Measurements from ENCODE around the gene ABHD13.

ABHD13 gene

DNA sequence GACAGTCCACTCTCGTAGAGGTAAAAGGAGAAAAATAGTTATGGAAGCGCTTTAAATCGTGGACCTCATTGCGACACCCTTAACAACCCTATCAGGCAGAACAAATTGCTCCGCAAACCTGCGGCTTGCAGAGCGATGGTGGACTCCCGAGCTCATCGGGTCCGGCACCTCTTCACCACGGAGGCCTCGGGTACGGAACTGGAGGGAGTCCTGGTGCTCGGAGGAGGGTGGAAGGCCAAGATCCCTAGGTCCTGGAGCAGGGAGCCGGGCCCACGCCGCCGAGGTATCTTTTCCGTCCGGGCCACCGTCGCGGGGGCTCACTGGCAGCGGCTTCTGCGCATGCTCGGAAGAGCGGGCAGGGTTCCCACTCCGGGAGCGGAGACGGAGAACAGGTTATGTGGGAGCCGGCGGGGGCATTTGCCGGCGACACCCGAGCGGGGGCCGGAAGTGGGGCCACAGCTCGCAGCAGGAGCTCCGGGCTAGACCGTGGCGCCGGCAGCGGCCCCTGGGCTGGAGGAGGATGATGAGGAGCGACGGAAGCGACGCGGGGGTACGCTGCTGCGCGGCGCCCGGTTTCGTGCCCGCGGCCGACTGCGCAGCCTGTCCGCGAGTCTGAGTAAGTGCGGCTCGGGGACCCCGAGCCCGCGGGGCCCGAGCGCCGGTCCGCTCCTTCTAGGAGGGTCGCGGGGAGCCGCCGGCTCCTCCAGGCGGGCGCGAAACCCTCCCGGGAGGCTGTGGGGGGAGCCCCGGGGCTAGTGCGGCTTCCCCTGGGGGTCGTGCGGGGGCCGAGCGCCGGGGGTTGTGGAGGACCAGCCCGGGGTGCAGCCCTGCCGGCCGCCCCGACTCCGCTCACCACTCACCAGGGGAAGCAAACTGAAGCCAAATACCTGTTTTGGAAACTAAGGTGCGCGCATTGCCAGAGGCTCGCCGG, at the start of gene ABHD13:
Gene ABHD13, plus strand, starts transcription at position 349 of the 931 bp plus-strand sequence. CDS start 10,827 bp downstream, outside the sequence.
- H3K36me3 ChIP-seq (ENCODE audit: control insufficient read depth, low read depth, low read length) = no peaks in the 10 kb centered on the region

DNA sequence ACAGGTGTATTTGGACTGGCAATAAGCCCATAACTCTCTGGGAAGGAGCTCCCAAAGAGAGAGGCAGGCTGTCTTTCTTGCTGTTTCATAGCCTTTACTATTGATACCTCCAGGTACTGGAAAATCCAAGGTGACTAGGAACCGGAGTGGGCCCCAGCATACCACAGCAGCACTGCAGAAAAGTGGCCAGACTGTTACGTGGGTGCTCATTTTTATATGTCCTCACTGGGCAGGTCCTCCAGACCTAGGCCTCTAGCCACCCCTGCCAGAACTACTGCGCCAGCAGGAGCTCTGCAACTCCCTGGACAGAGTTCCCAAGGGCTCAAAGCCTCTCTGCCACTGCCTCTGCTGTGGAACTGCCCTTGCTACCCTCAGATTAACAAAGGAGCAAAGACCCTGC, 49.3 kb upstream of the ABHD13 start:
- no peaks in the 10 kb centered on the region for H3K4me1 ChIP-seq (ENCODE audit: control insufficient read depth, low read depth, low read length)
- H3K9ac ChIP-seq (ENCODE audit: low read length) = no peak overlapping the region
- no peaks in the 10 kb centered on the region for H3K27me3 ChIP-seq (ENCODE audit: control insufficient read depth, insufficient read depth, low read length)
- H3K9me3 ChIP-seq (ENCODE audit: control insufficient read depth, low read depth, low read length) = no peaks in the 10 kb centered on the region
- no peak overlapping the region for H3K27ac ChIP-seq (ENCODE audit: low read length)
- H3K4me3 ChIP-seq (ENCODE audit: low read length) = no peak overlapping the region
- no peaks in the 10 kb centered on the region for H3K36me3 ChIP-seq (ENCODE audit: control insufficient read depth, low read depth, low read length)

More for the DNA sequence above, at the start of gene ABHD13:
- Histone ChIP-seq H3K4me1 (ENCODE audit: control insufficient read depth, low read depth, low read length) (peaks cover 9% of the 10 kb centered on the region), H3K27me3 (ENCODE audit: control insufficient read depth, insufficient read depth, low read length) (no peaks in the 10 kb centered on the region), H3K9me3 (ENCODE audit: control insufficient read depth, low read depth, low read length) (no peaks in the 10 kb centered on the region), H3K27ac (ENCODE audit: low read length) (peak within 1 kb of the TSS; percentile 56), H3K4me3 (ENCODE audit: low read length) (peak within 1 kb of the TSS; percentile 71), H3K9ac (ENCODE audit: low read length) (peak within 1 kb of the TSS; percentile 79)

DNA sequence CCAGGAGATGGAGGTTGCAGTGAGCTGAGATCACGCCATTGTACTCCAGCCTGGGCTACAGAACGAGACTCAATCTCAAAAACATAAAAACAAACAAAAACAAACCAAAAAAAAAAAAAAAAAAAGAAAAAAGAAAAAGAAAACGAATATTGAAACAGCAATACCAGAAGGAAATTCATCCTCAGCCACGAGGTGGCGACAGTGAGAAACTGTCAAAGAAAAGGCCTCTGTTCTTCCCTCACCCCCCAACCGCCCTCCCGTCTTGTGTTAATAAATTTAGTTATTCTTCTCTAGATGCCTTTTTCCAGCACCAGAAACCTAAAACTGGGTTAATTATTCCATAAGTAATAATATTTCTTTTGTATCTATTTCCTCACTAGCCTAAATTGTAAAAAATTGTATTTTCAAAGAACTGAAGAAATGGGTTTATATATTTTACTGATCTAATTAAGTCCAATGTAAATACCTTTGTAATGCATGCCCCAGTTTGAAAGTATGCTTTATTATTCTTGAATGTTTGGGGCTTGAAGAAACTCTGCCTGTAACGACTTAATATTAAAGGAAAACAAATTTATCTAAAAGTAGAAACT, 41.4 kb upstream of the ABHD13 start:
- Histone ChIP-seq H3K4me1 (ENCODE audit: control insufficient read depth, low read depth, low read length) (no peaks in the 10 kb centered on the region), H3K9me3 (ENCODE audit: control insufficient read depth, low read depth, low read length) (no peaks in the 10 kb centered on the region), H3K9ac (ENCODE audit: low read length) (no peak overlapping the region), H3K27ac (ENCODE audit: low read length) (no peak overlapping the region), H3K27me3 (ENCODE audit: control insufficient read depth, insufficient read depth, low read length) (no peaks in the 10 kb centered on the region), H3K36me3 (ENCODE audit: control insufficient read depth, low read depth, low read length) (no peaks in the 10 kb centered on the region), H3K4me3 (ENCODE audit: low read length) (no peak overlapping the region)

DNA sequence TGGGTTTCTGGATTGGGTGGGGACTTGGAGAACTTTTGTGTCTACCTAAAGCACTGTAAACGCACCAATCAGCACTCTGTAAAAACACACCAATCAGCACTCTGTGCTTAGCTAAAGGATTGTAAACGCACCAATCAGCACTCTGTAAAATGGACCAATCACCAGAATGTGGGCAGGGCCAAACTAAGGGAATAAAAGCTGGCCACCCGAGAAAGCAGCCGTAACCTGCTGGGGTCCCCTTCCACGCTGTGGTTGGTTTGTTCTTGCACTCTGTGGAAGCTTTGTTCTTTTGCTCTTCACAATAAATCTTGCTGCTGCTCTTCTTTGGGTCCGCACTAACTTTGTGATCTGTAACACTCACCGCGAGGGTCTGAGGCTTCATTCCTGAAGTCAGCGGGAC, 40.1 kb upstream of the ABHD13 start:
- Histone ChIP-seq H3K9ac (ENCODE audit: low read length) (no peak overlapping the region), H3K36me3 (ENCODE audit: control insufficient read depth, low read depth, low read length) (no peaks in the 10 kb centered on the region), H3K4me1 (ENCODE audit: control insufficient read depth, low read depth, low read length) (no peaks in the 10 kb centered on the region), H3K9me3 (ENCODE audit: control insufficient read depth, low read depth, low read length) (no peaks in the 10 kb centered on the region), H3K27me3 (ENCODE audit: control insufficient read depth, insufficient read depth, low read length) (no peaks in the 10 kb centered on the region), H3K4me3 (ENCODE audit: low read length) (no peak overlapping the region), H3K27ac (ENCODE audit: low read length) (no peak overlapping the region)

DNA sequence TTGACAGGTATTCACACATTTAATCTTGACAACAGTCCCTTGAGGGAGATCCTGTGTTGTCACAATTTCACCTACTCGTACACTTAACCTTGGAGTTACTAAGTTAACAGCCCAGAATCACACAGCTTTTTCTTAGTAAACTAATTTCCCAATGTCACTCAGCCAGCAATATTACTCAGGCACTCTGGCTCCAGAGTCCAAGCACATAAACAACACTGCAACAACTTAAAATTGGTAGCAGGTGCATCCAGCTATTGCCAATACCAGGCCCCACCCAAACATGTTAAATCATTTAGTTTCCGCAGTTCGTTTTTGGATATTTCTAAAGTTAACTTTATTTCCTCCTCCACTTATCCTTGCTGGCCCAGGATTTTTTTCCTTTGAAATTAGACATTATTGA, 35.5 kb upstream of the ABHD13 start:
- H3K27ac ChIP-seq (ENCODE audit: low read length) = no peak overlapping the region
- H3K9me3 ChIP-seq (ENCODE audit: control insufficient read depth, low read depth, low read length) = no peaks in the 10 kb centered on the region
- H3K4me1 ChIP-seq (ENCODE audit: control insufficient read depth, low read depth, low read length) = no peaks in the 10 kb centered on the region
- H3K9ac ChIP-seq (ENCODE audit: low read length) = no peak overlapping the region
- H3K27me3 ChIP-seq (ENCODE audit: control insufficient read depth, insufficient read depth, low read length) = no peaks in the 10 kb centered on the region
- H3K4me3 ChIP-seq (ENCODE audit: low read length) = no peak overlapping the region
- H3K36me3 ChIP-seq (ENCODE audit: control insufficient read depth, low read depth, low read length) = no peaks in the 10 kb centered on the region

DNA sequence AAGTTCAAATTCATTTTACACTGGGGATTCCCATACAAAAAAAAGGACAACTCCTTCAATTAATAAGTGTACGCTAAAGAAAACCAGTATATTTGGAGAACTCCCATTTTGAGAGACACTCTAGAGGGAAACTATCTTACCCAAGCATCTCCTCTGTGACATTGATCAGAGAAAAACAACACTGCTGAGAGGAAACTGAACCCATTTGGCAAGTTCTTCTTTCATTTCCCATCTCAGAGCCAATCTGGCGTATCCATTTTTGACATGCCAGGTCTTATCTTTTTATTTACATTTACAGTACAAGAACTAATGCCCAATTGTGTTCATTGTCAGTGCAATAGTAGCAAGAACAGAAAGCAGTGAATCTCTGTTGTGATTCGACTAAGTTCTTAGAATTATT, 33.0 kb upstream of the ABHD13 start:
- Histone ChIP-seq H3K9me3 (ENCODE audit: control insufficient read depth, low read depth, low read length) (no peaks in the 10 kb centered on the region), H3K36me3 (ENCODE audit: control insufficient read depth, low read depth, low read length) (no peaks in the 10 kb centered on the region), H3K9ac (ENCODE audit: low read length) (no peak overlapping the region)

DNA sequence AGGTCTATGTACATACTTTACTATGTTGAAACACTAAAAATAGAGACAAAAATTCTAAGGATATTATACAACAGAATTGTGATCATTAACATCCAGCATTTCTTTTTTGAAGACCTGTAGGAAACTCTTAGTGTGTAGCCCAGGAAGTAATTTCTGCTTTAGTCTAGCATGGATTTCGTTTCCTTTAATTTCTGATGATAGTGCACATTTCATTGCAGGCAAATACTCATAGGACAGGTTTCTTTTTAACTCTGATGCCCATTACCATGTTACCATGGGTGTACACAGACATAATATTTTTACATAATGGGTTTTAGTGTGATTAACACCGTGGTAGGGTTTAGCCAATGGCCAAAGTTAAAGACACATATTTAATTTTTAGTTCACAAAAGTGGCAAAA, 29.9 kb upstream of the ABHD13 start:
- H3K27me3 ChIP-seq (ENCODE audit: control insufficient read depth, insufficient read depth, low read length) = no peaks in the 10 kb centered on the region
- H3K9me3 ChIP-seq (ENCODE audit: control insufficient read depth, low read depth, low read length) = no peaks in the 10 kb centered on the region
- H3K27ac ChIP-seq (ENCODE audit: low read length) = no peak overlapping the region

More for the DNA sequence above, 33.0 kb upstream of the ABHD13 start:
- H3K27ac ChIP-seq (ENCODE audit: low read length) = no peak overlapping the region
- H3K4me3 ChIP-seq (ENCODE audit: low read length) = no peak overlapping the region
- no peaks in the 10 kb centered on the region for H3K27me3 ChIP-seq (ENCODE audit: control insufficient read depth, insufficient read depth, low read length)
- no peaks in the 10 kb centered on the region for H3K4me1 ChIP-seq (ENCODE audit: control insufficient read depth, low read depth, low read length)

DNA sequence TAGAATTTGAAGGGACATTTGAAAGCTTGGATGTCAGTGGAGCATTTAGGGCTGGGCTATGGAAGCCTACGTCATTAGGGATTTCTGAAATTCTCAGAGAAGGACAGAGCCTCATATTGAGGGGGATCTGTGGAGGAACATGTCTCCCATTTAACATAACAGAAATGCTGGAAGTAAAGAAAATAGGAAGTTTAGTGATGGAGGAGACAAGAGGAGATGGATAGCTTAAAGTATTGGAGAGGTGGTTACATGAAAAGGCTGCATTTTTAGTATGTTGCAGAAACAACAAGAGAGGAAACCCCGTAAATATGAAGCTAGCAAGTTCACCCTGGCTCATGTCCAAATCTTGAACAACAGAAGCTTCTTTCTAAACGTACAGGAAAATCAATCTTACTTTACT, 27.3 kb upstream of the ABHD13 start:
- Histone ChIP-seq H3K27ac (ENCODE audit: low read length) (no peak overlapping the region), H3K9ac (ENCODE audit: low read length) (no peak overlapping the region), H3K4me3 (ENCODE audit: low read length) (no peak overlapping the region), H3K36me3 (ENCODE audit: control insufficient read depth, low read depth, low read length) (no peaks in the 10 kb centered on the region), H3K9me3 (ENCODE audit: control insufficient read depth, low read depth, low read length) (no peaks in the 10 kb centered on the region), H3K27me3 (ENCODE audit: control insufficient read depth, insufficient read depth, low read length) (no peaks in the 10 kb centered on the region), H3K4me1 (ENCODE audit: control insufficient read depth, low read depth, low read length) (no peaks in the 10 kb centered on the region)

More for the DNA sequence above, 29.9 kb upstream of the ABHD13 start:
- Histone ChIP-seq H3K4me3 (ENCODE audit: low read length) (no peak overlapping the region), H3K36me3 (ENCODE audit: control insufficient read depth, low read depth, low read length) (no peaks in the 10 kb centered on the region), H3K9ac (ENCODE audit: low read length) (no peak overlapping the region), H3K4me1 (ENCODE audit: control insufficient read depth, low read depth, low read length) (no peaks in the 10 kb centered on the region)

DNA sequence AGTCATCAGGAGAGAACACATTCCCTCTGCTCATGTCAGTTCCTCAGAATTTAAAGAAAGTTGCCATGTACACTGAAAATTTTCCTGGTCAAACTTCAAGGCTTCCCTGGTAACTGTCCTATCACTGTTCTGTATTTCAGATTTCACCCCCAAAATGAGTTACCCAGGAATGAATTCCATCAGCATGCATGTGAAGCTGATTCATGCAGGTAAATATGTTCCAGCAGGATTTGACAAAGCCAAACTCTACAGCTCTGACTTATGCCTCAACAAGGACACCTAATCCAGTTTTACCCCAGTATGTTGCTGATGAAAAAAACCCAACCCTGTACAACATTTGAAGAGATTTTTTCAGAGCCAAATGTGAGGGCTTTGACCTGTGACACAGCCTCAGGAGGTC, 24.4 kb upstream of the ABHD13 start:
- Histone ChIP-seq H3K4me3 (ENCODE audit: low read length) (no peak overlapping the region), H3K36me3 (ENCODE audit: control insufficient read depth, low read depth, low read length) (no peaks in the 10 kb centered on the region), H3K27me3 (ENCODE audit: control insufficient read depth, insufficient read depth, low read length) (no peaks in the 10 kb centered on the region), H3K9me3 (ENCODE audit: control insufficient read depth, low read depth, low read length) (no peaks in the 10 kb centered on the region), H3K9ac (ENCODE audit: low read length) (no peak overlapping the region), H3K4me1 (ENCODE audit: control insufficient read depth, low read depth, low read length) (peaks cover 3% of the 10 kb centered on the region), H3K27ac (ENCODE audit: low read length) (no peak overlapping the region)

DNA sequence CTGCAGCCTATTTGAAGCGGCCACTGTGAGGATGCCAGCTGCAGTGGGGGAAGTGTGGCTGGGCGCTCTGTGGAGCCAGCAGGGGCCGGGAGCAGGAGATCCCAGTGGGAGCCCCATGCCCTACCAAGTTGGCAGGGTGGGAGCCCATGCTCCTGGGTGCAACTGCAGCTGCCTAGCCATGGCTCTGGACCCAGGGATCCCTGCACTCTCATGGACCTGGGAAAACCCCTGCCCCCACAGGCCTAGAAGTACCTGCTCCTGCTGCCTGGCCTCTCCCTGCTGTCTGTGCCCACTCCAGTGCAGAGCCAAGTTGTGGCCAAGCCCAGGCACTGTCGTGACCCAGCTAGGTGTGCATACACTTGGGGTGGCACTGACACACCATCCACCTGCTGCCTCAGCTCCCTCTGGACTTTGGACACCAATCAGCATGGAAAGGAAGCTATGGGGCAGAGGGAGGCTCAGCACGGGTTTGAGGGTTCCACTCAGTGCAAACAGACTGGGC, 23.7 kb upstream of the ABHD13 start:
- H3K4me1 ChIP-seq (ENCODE audit: control insufficient read depth, low read depth, low read length) = peaks cover 3% of the 10 kb centered on the region
- no peaks in the 10 kb centered on the region for H3K36me3 ChIP-seq (ENCODE audit: control insufficient read depth, low read depth, low read length)
- no peak overlapping the region for H3K4me3 ChIP-seq (ENCODE audit: low read length)
- no peak overlapping the region for H3K27ac ChIP-seq (ENCODE audit: low read length)
- no peaks in the 10 kb centered on the region for H3K27me3 ChIP-seq (ENCODE audit: control insufficient read depth, insufficient read depth, low read length)
- H3K9ac ChIP-seq (ENCODE audit: low read length) = no peak overlapping the region
- H3K9me3 ChIP-seq (ENCODE audit: control insufficient read depth, low read depth, low read length) = no peaks in the 10 kb centered on the region

DNA sequence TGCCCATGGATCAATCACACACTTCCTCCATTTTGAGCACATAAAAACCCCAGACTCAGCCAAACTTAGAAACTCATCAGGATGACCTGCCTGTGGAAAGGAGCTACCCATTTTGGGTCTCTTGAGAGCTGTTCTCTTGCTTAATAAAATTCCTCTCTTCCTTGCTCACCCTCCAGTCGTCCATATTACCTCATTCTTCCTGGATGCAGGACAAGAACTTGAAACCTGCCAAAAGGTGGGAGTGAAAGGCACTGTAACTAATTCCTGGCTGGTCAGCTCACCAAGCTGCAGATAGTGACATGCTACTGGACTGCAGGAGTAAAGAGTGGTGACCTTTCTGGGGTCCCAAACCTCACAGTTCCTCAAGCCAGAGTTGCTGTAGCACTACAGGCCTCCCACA, 23.0 kb upstream of the ABHD13 start:
- peaks cover 3% of the 10 kb centered on the region for H3K4me1 ChIP-seq (ENCODE audit: control insufficient read depth, low read depth, low read length)
- no peaks in the 10 kb centered on the region for H3K9me3 ChIP-seq (ENCODE audit: control insufficient read depth, low read depth, low read length)
- no peaks in the 10 kb centered on the region for H3K36me3 ChIP-seq (ENCODE audit: control insufficient read depth, low read depth, low read length)
- H3K27ac ChIP-seq (ENCODE audit: low read length) = no peak overlapping the region
- H3K9ac ChIP-seq (ENCODE audit: low read length) = no peak overlapping the region
- H3K27me3 ChIP-seq (ENCODE audit: control insufficient read depth, insufficient read depth, low read length) = no peaks in the 10 kb centered on the region
- no peak overlapping the region for H3K4me3 ChIP-seq (ENCODE audit: low read length)

Data from iPS-18a (cell line).